BLaER1 treated with 17β-estradiol and CSF1 and Interleukin-3, amounts not matched to agents 10 nM and 100 nM (cell line): Measurements from ENCODE around the gene ADGRF3.
"Not testable (repeated sequence)": the region's sequence is repeated elsewhere in the genome, so short reads cannot be mapped to it uniquely, and the experiment has no call there.

ENCODE experiments used
- H3K27ac ChIP-seq, 11 experiments: shearing (Covaris generic); formaldehyde crosslinking; 2 replicates each; pipeline ENCODE4 v1.8.1; 2022
- H3K27me3 ChIP-seq, 11 experiments: shearing (Covaris generic); formaldehyde crosslinking; 2 replicates each; pipeline ENCODE4 v1.8.1; 2022
- H3K36me3 ChIP-seq, 11 experiments: shearing (Covaris generic); formaldehyde crosslinking; 2 replicates each; pipeline ENCODE4 v1.8.1; 2022
- H3K4me1 ChIP-seq, 10 experiments: shearing (Covaris generic); formaldehyde crosslinking; 2 replicates each; pipeline ENCODE4 v1.8.1; 2022
- H3K4me2 ChIP-seq, 11 experiments: shearing (Covaris generic); formaldehyde crosslinking; 2 replicates each; pipeline ENCODE4 v1.8.1; 2022
- H3K4me3 ChIP-seq, 10 experiments: shearing (Covaris generic); formaldehyde crosslinking; 2 replicates each; pipeline ENCODE4 v1.8.1; 2022
- H3K9ac ChIP-seq, 11 experiments: shearing (Covaris generic); formaldehyde crosslinking; 2 replicates each; pipeline ENCODE4 v1.8.1; 2022
- H3K9me3 ChIP-seq, 11 experiments: shearing (Covaris generic); formaldehyde crosslinking; replicated peaks in 1 of 11; 2 replicates each; pipeline ENCODE4 v1.8.1; 2022
- H4K20me1 ChIP-seq, 11 experiments: shearing (Covaris generic); formaldehyde crosslinking; 2 replicates each; pipeline ENCODE4 v1.8.1; 2022
- Cebpa-rat ChIP-seq, 11 experiments: shearing (Covaris generic); IDR thresholded peaks; 2 replicates each; pipeline ENCODE4 v1.8.1; 2022

ADGRF3 gene

GRCh38 chr2:26376799-26377198, 30.2 kb upstream of the ADGRF3 start:
- Histone ChIP-seq H3K27ac (no peak overlapping the region), H3K9me3 (peaks cover 0 to 35% (median 15%) of the 10 kb centered on the region in 11 experiments; a peak in 18 of 22 replicates), H3K4me2 (0 out of 22 replicates have a peak overlapping the region, but pooled peaks of 1 of the 11 experiments have one; percentile 40), H4K20me1 (peaks cover 0 to 7% (median 0%) of the 10 kb centered on the region in 11 experiments; a peak in 2 of 22 replicates), H3K4me3 (no peak overlapping the region), H3K4me1 (peaks cover 3 to 59% (median 23%) of the 10 kb centered on the region in 10 experiments; a peak in 16 of 20 replicates), H3K36me3 (peaks cover 81 to 100% (median 93%) of the 10 kb centered on the region in 11 experiments), H3K27me3 (no peaks in the 10 kb centered on the region), H3K9ac (no peak overlapping the region)
- TF ChIP-seq Cebpa-rat (IDR thresholded peaks at IDR 0.05): no peak

- H3K4me1 ChIP-seq: peaks cover 0 to 40% (median 20%) of the 10 kb centered on the region in 10 experiments; a peak in 10 of 20 replicates
- H3K36me3 ChIP-seq: peaks cover 79 to 83% (median 82%) of the 10 kb centered on the region in 11 experiments
- H3K4me2 ChIP-seq: not testable (repeated sequence)
Observed at GRCh38 chr2:26370909-26371308, 24.3 kb upstream of the ADGRF3 start.

DNA sequence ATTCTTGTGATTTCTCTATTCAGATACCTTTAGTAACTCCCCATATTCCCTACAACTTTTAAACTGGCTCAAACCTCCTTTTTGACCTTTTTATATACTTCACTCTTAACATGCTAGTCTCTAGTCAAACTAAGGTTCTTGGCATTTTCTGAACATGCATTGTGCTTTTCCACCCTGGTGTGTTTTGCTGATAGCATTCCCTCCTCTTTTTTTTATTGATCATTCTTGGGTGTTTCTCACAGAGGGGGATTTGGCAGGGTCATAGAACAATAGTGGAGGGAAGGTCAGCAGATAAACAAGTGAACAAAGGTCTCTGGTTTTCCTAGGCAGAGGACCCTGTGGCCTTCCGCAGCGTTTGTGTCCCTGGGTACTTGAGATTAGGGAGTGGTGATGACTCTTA, 23.1 kb upstream of the ADGRF3 start:
- Histone ChIP-seq H3K36me3 (peaks cover 77 to 83% (median 81%) of the 10 kb centered on the region in 11 experiments), H3K9me3 (peaks cover 9 to 37% (median 22%) of the 10 kb centered on the region in 11 experiments; a peak in 18 of 22 replicates), H4K20me1 (peaks cover 0 to 17% (median 7%) of the 10 kb centered on the region in 11 experiments; a peak in 10 of 22 replicates), H3K4me1 (peaks cover 0 to 28% (median 17%) of the 10 kb centered on the region in 10 experiments; a peak in 10 of 20 replicates)
- not testable (repeated sequence) for H3K4me3 ChIP-seq, H3K9ac ChIP-seq, H3K4me2 ChIP-seq, H3K27me3 ChIP-seq, H3K27ac ChIP-seq

More at GRCh38 chr2:26370909-26371308, 24.3 kb upstream of the ADGRF3 start:
- H3K9ac ChIP-seq, H3K4me3 ChIP-seq, H3K27me3 ChIP-seq, H4K20me1 ChIP-seq, H3K27ac ChIP-seq: not testable (repeated sequence)
- H3K9me3 ChIP-seq: peaks cover 9 to 40% (median 27%) of the 10 kb centered on the region in 11 experiments; a peak in 18 of 22 replicates

DNA sequence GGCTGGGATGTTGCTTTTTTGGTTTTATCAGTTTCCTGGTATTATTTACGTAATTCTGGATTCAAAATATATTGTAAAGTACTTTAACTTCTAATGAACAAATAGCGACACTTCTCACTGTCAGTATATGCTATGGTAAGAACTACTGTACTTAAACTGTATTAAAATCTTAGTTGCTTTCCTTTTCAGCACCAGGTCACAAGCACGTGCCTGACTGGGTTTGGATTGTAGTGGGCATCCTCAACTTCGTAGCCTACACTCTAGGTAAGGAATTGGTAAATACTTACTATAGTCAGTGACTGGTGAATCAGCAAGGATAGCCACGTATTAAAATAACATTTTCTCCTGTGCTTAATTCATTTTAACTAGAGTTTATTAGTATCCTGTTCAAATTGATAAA, 20.4 kb upstream of the ADGRF3 start:
- H3K4me2 ChIP-seq: no peak overlapping the region
- no peak overlapping the region for H3K4me3 ChIP-seq
- peaks cover 0 to 1% (median 0%) of the 10 kb centered on the region in 10 experiments; a peak in 3 of 20 replicates for H3K4me1 ChIP-seq
- H3K9ac ChIP-seq: no peak overlapping the region
- H3K27ac ChIP-seq: no peak overlapping the region
- no peak for TF ChIP-seq Cebpa-rat (IDR thresholded peaks at IDR 0.05)
- no peaks in the 10 kb centered on the region for H3K27me3 ChIP-seq
- H3K9me3 ChIP-seq: peaks cover 9 to 33% (median 15%) of the 10 kb centered on the region in 11 experiments; a peak in 18 of 22 replicates
- peaks cover 0 to 42% (median 31%) of the 10 kb centered on the region in 11 experiments; a peak in 19 of 22 replicates for H4K20me1 ChIP-seq
- H3K36me3 ChIP-seq: peaks cover 52 to 81% (median 73%) of the 10 kb centered on the region in 11 experiments

- no peak overlapping the region for H3K4me2 ChIP-seq
- H4K20me1 ChIP-seq: peaks cover 9 to 65% (median 52%) of the 10 kb centered on the region in 11 experiments; a peak in 20 of 22 replicates
- no peaks in the 10 kb centered on the region for H3K4me1 ChIP-seq
- H3K9ac ChIP-seq: no peak overlapping the region
- no peak overlapping the region for H3K4me3 ChIP-seq
- H3K27me3 ChIP-seq: no peaks in the 10 kb centered on the region
- peaks cover 5 to 20% (median 9%) of the 10 kb centered on the region in 11 experiments; a peak in 16 of 22 replicates for H3K9me3 ChIP-seq
- TF ChIP-seq Cebpa-rat (IDR thresholded peaks at IDR 0.05): no peak
- H3K36me3 ChIP-seq: peaks cover 58 to 97% (median 77%) of the 10 kb centered on the region in 11 experiments
- H3K27ac ChIP-seq: no peak overlapping the region
Observed at GRCh38 chr2:26364669-26365068, 18.1 kb upstream of the ADGRF3 start.

DNA sequence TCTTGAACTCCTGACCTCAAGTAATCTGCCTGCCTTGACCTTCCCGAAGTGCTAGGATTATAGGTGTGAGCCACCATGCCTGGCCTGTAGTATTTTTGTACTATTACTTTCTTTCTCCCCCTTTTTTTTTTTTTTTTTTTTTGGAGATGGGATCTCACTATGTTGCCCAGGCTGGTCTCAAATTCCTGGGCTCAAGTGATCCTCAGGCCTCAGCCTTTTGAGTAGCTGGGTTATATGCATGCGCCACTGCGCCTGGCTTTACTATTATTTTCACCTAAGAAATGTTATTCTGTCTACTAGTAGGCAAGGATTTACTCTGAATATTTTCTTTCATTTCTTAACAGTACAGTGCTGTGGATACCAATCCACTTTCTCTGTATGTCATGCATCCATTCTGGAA, 17.4 kb upstream of the ADGRF3 start:
- Histone ChIP-seq H3K27ac (no peak overlapping the region), H3K9ac (no peak overlapping the region), H3K9me3 (peaks cover 0 to 13% (median 2%) of the 10 kb centered on the region in 11 experiments; a peak in 12 of 22 replicates), H3K4me1 (peaks cover 0 to 1% (median 0%) of the 10 kb centered on the region in 10 experiments; a peak in 1 of 20 replicates), H3K36me3 (peaks cover 52 to 97% (median 77%) of the 10 kb centered on the region in 11 experiments), H4K20me1 (peaks cover 9 to 72% (median 60%) of the 10 kb centered on the region in 11 experiments; a peak in 21 of 22 replicates), H3K4me3 (no peak overlapping the region), H3K27me3 (no peaks in the 10 kb centered on the region), H3K4me2 (no peak overlapping the region)
- TF ChIP-seq Cebpa-rat (IDR thresholded peaks at IDR 0.05): no peak

GRCh38 chr2:26363323-26363722, 16.7 kb upstream of the ADGRF3 start:
- Histone ChIP-seq H3K36me3 (peaks cover 45 to 97% (median 73%) of the 10 kb centered on the region in 11 experiments), H3K27ac (no peak overlapping the region), H3K9me3 (0 out of 22 replicates have a peak, but pooled peaks cover 0 to 7% (median 0%) of the 10 kb centered on the region in 11 experiments)

GRCh38 chr2:26359886-26360473, 13.4 kb upstream of the ADGRF3 start:
- Histone ChIP-seq H3K4me2 (no peak overlapping the region), H3K36me3 (peaks cover 21 to 80% (median 51%) of the 10 kb centered on the region in 11 experiments), H3K27me3 (no peaks in the 10 kb centered on the region), H3K9ac (no peak overlapping the region), H4K20me1 (peaks cover 26 to 100% (median 95%) of the 10 kb centered on the region in 11 experiments; a peak in 21 of 22 replicates), H3K9me3 (no peaks in the 10 kb centered on the region), H3K4me1 (peaks cover 13 to 37% (median 30%) of the 10 kb centered on the region in 10 experiments), H3K4me3 (no peak overlapping the region), H3K27ac (no peak overlapping the region)
- TF ChIP-seq Cebpa-rat (IDR thresholded peaks at IDR 0.05): no peak

More at GRCh38 chr2:26363323-26363722, 16.7 kb upstream of the ADGRF3 start:
- no peak overlapping the region for H3K4me3 ChIP-seq
- no peak overlapping the region for H3K4me2 ChIP-seq
- no peaks in the 10 kb centered on the region for H3K27me3 ChIP-seq
- H4K20me1 ChIP-seq: peaks cover 9 to 79% (median 66%) of the 10 kb centered on the region in 11 experiments; a peak in 21 of 22 replicates
- H3K4me1 ChIP-seq: peaks cover 0 to 8% (median 1%) of the 10 kb centered on the region in 10 experiments; a peak in 9 of 20 replicates
- H3K9ac ChIP-seq: no peak overlapping the region
- TF ChIP-seq Cebpa-rat (IDR thresholded peaks at IDR 0.05): no peak

- Histone ChIP-seq H3K4me2 (peak overlapping the region in 8 of 11 experiments; percentile 3 to 67 (median 54); a peak in 8 of 22 replicates), H3K27me3 (no peaks in the 10 kb centered on the region), H3K4me3 (no peak overlapping the region), H3K4me1 (peaks cover 20 to 46% (median 35%) of the 10 kb centered on the region in 10 experiments), H4K20me1 (peaks cover 38 to 100% (median 99%) of the 10 kb centered on the region in 11 experiments; a peak in 20 of 22 replicates), H3K9me3 (no peaks in the 10 kb centered on the region), H3K27ac (no peak overlapping the region), H3K9ac (no peak overlapping the region), H3K36me3 (peaks cover 16 to 82% (median 42%) of the 10 kb centered on the region in 11 experiments; a peak in 20 of 22 replicates)
- TF ChIP-seq Cebpa-rat (IDR thresholded peaks at IDR 0.05): no peak
Observed at GRCh38 chr2:26356771-26357170, 10.2 kb upstream of the ADGRF3 start.
